ENCODE results near the gene SPTB.
A peak's percentile ranks its signal among the peaks of the same experiment; 100 is the strongest.

Gene SPTB

GRCh38 chr14:64725879-64726584 lies 153.7 kb downstream of the SPTB start:
- ChIA-PET CTCF (no interaction called here), POLR2A (interaction anchor here (1.7 kb wide), 1 partner anchor 21 kb away, joined by 5 read pairs; the partner anchor contains the start of gene PLEKHG3)
- DNase-seq (ENCODE audit: extremely low spot score): no peak
- no peak for TF ChIP-seq CTBP1 (IDR thresholded peaks at IDR 0.05; ENCODE audit: borderline replicate concordance)
- no peak for TF ChIP-seq FOXK2 (IDR thresholded peaks at IDR 0.05)
- no peak for TF ChIP-seq BHLHE40 (IDR thresholded peaks at IDR 0.05; ENCODE audit: borderline replicate concordance)
- no peak for TF ChIP-seq TARDBP (IDR thresholded peaks at IDR 0.05)
- no peak for TF ChIP-seq ARNT (IDR thresholded peaks at IDR 0.05)
- no peak for TF ChIP-seq FOXA1 (IDR thresholded peaks at IDR 0.05)
- TF ChIP-seq SUZ12 (IDR thresholded peaks at IDR 0.05): no peak
- no peak for TF ChIP-seq ZNF384 (IDR thresholded peaks at IDR 0.05)
- TF ChIP-seq LEF1 (IDR thresholded peaks at IDR 0.05; ENCODE audit: borderline replicate concordance): no peak
- no peak for TF ChIP-seq L3MBTL2 (conservative IDR thresholded peaks at IDR 0.05)
- TF ChIP-seq, protein P1, sequence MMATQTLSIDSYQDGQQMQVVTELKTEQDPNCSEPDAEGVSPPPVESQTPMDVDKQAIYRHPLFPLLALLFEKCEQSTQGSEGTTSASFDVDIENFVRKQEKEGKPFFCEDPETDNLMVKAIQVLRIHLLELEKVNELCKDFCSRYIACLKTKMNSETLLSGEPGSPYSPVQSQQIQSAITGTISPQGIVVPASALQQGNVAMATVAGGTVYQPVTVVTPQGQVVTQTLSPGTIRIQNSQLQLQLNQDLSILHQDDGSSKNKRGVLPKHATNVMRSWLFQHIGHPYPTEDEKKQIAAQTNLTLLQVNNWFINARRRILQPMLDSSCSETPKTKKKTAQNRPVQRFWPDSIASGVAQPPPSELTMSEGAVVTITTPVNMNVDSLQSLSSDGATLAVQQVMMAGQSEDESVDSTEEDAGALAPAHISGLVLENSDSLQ (IDR thresholded peaks at IDR 0.05): no peak
- TF ChIP-seq ELF4 (IDR thresholded peaks at IDR 0.05): no peak
- no peak for TF ChIP-seq SP1 (IDR thresholded peaks at IDR 0.05)
- TF ChIP-seq HDGF (IDR thresholded peaks at IDR 0.05; ENCODE audit: borderline replicate concordance): no peak
- no peak for TF ChIP-seq FOXM1 (IDR thresholded peaks at IDR 0.05; ENCODE audit: borderline replicate concordance)
- TF ChIP-seq NFRKB (IDR thresholded peaks at IDR 0.05): no peak

DNA sequence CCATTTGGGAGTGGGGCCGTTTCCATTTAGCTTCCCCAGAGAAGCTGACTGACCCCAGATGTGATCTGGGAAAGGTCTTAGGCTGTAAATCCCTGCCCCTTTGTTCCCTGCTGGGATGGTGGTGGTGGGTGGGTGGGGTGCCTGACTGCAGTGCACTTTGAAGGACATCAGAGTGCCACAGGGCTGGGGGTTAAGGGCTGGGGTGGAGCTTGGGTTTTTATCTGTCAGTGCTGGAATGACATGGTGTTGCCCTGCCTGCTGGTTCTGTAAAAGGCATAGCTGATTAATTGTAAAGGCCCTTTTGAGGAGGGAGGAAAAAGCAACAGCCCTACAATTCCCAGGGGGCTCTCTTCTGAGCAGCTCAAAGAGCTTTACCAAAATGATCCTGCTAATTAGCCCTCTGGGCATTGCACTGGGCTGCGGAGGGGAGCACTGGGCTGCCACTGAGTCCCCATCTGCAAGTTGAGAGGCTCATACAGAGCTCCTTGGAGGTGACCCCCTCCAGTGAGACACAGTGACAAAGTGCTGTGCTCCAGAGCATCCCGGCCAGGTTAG lies 154.4 kb downstream of the SPTB start:
- no peak for TF ChIP-seq FOXA1 (IDR thresholded peaks at IDR 0.05)
- no peak for TF ChIP-seq LEF1 (IDR thresholded peaks at IDR 0.05; ENCODE audit: borderline replicate concordance)
- no peak for TF ChIP-seq L3MBTL2 (conservative IDR thresholded peaks at IDR 0.05)
- no peak for TF ChIP-seq ARNT (IDR thresholded peaks at IDR 0.05)
- no peak for TF ChIP-seq SP1 (IDR thresholded peaks at IDR 0.05)
- TF ChIP-seq SUZ12 (IDR thresholded peaks at IDR 0.05): no peak
- TF ChIP-seq TARDBP (IDR thresholded peaks at IDR 0.05): no peak
- no peak for TF ChIP-seq CTBP1 (IDR thresholded peaks at IDR 0.05; ENCODE audit: borderline replicate concordance)
- TF ChIP-seq, protein P1 (IDR thresholded peaks at IDR 0.05): no peak
- no peak for TF ChIP-seq FOXM1 (IDR thresholded peaks at IDR 0.05; ENCODE audit: borderline replicate concordance)
- TF ChIP-seq ZNF384 (IDR thresholded peaks at IDR 0.05): no peak
- no peak for TF ChIP-seq FOXK2 (IDR thresholded peaks at IDR 0.05)
- TF ChIP-seq ELF4 (IDR thresholded peaks at IDR 0.05): no peak
- TF ChIP-seq NFRKB (IDR thresholded peaks at IDR 0.05): no peak
- DNase-seq (ENCODE audit: extremely low spot score): no peak
- ChIA-PET CTCF (no interaction called here), POLR2A (interaction anchor here (1.2 kb wide), 1 partner anchor 21 kb away, joined by 3 read pairs; the partner anchor contains the start of gene PLEKHG3)

DNA sequence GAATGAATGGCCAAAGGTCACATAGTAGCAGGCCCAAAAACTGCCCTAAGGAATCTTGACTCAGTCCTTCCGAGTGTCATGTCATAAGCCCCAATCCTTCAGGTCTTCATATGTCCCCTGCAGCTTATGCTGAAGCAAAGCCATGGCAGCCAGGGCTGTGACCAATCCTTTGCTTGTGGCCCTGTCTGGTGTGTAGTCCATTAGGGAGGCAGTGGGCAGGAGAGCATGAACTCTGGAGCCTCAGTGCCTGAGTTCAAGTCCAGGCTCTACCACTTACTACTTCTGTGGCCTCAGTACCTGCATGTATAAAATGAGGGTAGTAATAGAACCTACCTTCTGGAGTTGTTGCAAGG lies 155.2 kb downstream of the SPTB start:
- ChIA-PET POLR2A (interaction anchor here (1.2 kb wide), 1 partner anchor 20 kb away, joined by 3 read pairs; the partner anchor contains the start of gene PLEKHG3), CTCF (no interaction called here)
- no peak for TF ChIP-seq ZNF384 (IDR thresholded peaks at IDR 0.05)
- TF ChIP-seq ARNT (IDR thresholded peaks at IDR 0.05): no peak
- no peak for TF ChIP-seq SP1 (IDR thresholded peaks at IDR 0.05)
- no peak for TF ChIP-seq FOXA1 (IDR thresholded peaks at IDR 0.05)
- TF ChIP-seq LEF1 (IDR thresholded peaks at IDR 0.05; ENCODE audit: borderline replicate concordance): no peak
- TF ChIP-seq CTBP1 (IDR thresholded peaks at IDR 0.05; ENCODE audit: borderline replicate concordance): no peak
- no peak for TF ChIP-seq HDGF (IDR thresholded peaks at IDR 0.05; ENCODE audit: borderline replicate concordance)
- TF ChIP-seq TARDBP (IDR thresholded peaks at IDR 0.05): no peak
- TF ChIP-seq L3MBTL2 (conservative IDR thresholded peaks at IDR 0.05): no peak
- TF ChIP-seq ELF4 (IDR thresholded peaks at IDR 0.05): no peak
- no peak for TF ChIP-seq FOXK2 (IDR thresholded peaks at IDR 0.05)
- TF ChIP-seq BHLHE40 (IDR thresholded peaks at IDR 0.05; ENCODE audit: borderline replicate concordance): no peak
- no peak for TF ChIP-seq SUZ12 (IDR thresholded peaks at IDR 0.05)
- TF ChIP-seq, protein P1 (IDR thresholded peaks at IDR 0.05): no peak
- DNase-seq (ENCODE audit: extremely low spot score): no peak

GRCh38 chr14:64723691-64724577 lies 155.8 kb downstream of the SPTB start:
- peak; percentile 25 for DNase-seq (ENCODE audit: extremely low spot score)
- POLR2A ChIA-PET: interaction anchor here (1.2 kb wide), 1 partner anchor 20 kb away, joined by 3 read pairs; the partner anchor contains the start of gene PLEKHG3
- CTCF ChIA-PET: no interaction called here
- TF ChIP-seq NFRKB (IDR thresholded peaks at IDR 0.05) (no peak), ELF4 (IDR thresholded peaks at IDR 0.05) (no peak), TARDBP (IDR thresholded peaks at IDR 0.05) (no peak)
- TF ChIP-seq, protein P1 (IDR thresholded peaks at IDR 0.05): peak; percentile 54
